Astrocyte (in vitro differentiated cells and primary cell): ENCODE data around the gene PCDHGA12. TPM values are rescaled to one million over a fixed set of nuclear protein-coding genes. Genes with fewer than 3 reads are reported as not detected.
"Not testable (repeated sequence)": the region's sequence is repeated elsewhere in the genome, so short reads cannot be mapped to it uniquely, and the experiment has no call there.

ENCODE experiments used
- DNase-seq: peaks from one replicate; pipeline ENCODE4 v3.0.0-alpha.2; 2010; ENCODE audit warnings: low read depth
- FAIRE-seq: peaks from 2 replicates; lab custom pipeline; 2011; peaks lifted over from hg19 to GRCh38; lab: Jason Lieb, UNC
- H2AFZ ChIP-seq: 2 replicates; pipeline ENCODE4 v1.6.0; 2012; ENCODE audit warnings: low read depth, low read length, inconsistent platforms
- H3K27ac ChIP-seq: 2 replicates; pipeline ENCODE4 v1.5.1; 2011; ENCODE audit warnings: low read depth, low read length, inconsistent platforms
- H3K27me3 ChIP-seq: 2 replicates; pipeline ENCODE4 v1.6.0; 2011; ENCODE audit warnings: low read length, inconsistent platforms; ENCODE audit not compliant: insufficient read depth
- H3K36me3 ChIP-seq: 2 replicates; pipeline ENCODE4 v1.5.1; 2011; ENCODE audit warnings: low read length, inconsistent platforms; ENCODE audit not compliant: insufficient read depth
- H3K4me1 ChIP-seq: 2 replicates; pipeline ENCODE4 v1.5.1; 2011; ENCODE audit warnings: low read length, inconsistent platforms; ENCODE audit not compliant: insufficient read depth
- H3K4me2 ChIP-seq: 2 replicates; pipeline ENCODE4 v1.6.0; 2012; ENCODE audit warnings: low read length, inconsistent platforms
- H3K4me3 ChIP-seq: 2 replicates; pipeline ENCODE4 v1.5.1; 2011; ENCODE audit warnings: low read depth, mild to moderate bottlenecking, low read length, inconsistent platforms; ENCODE audit not compliant: insufficient read depth
- H3K79me2 ChIP-seq: 2 replicates; pipeline ENCODE4 v1.6.0; 2012; ENCODE audit warnings: mild to moderate bottlenecking, low read length, inconsistent platforms; ENCODE audit not compliant: insufficient read depth
- H3K9ac ChIP-seq: 2 replicates; pipeline ENCODE4 v1.6.0; 2012; ENCODE audit warnings: mild to moderate bottlenecking, low read length, inconsistent platforms
- H3K9me3 ChIP-seq: 2 replicates; pipeline ENCODE4 v1.5.1; 2012; ENCODE audit warnings: low read depth, mild to moderate bottlenecking, low read length, inconsistent platforms; ENCODE audit not compliant: insufficient read depth
- H4K20me1 ChIP-seq: 2 replicates; pipeline ENCODE4 v1.6.0; 2012; ENCODE audit warnings: low read length, inconsistent platforms; ENCODE audit not compliant: insufficient read depth
- H3K27ac Mint-ChIP-seq: one replicate; pipeline ENCODE4 v1.8.0; 2021; ENCODE audit warnings: mild to moderate bottlenecking, mixed read lengths; ENCODE audit not compliant: unreplicated experiment
- H3K27me3 Mint-ChIP-seq: one replicate; pipeline ENCODE4 v1.8.0; 2021; ENCODE audit warnings: low read depth, mixed read lengths; ENCODE audit not compliant: unreplicated experiment
- H3K36me3 Mint-ChIP-seq: one replicate; pipeline ENCODE4 v1.8.0; 2021; ENCODE audit warnings: low read depth, mixed read lengths; ENCODE audit not compliant: unreplicated experiment
- H3K4me1 Mint-ChIP-seq: one replicate; pipeline ENCODE4 v1.8.0; 2021; ENCODE audit warnings: low read depth, mixed read lengths; ENCODE audit not compliant: unreplicated experiment
- H3K4me3 Mint-ChIP-seq: one replicate; pipeline ENCODE4 v1.8.0; 2021; ENCODE audit warnings: mild to moderate bottlenecking, moderate library complexity, mixed read lengths; ENCODE audit not compliant: unreplicated experiment
- H3K9me3 Mint-ChIP-seq: one replicate; pipeline ENCODE4 v1.8.0; 2021; ENCODE audit warnings: mild to moderate bottlenecking, mixed read lengths; ENCODE audit not compliant: unreplicated experiment
- CTCF ChIP-seq: IDR thresholded peaks from 2 replicates; pipeline ENCODE4 v1.5.1; 2011; ENCODE audit warnings: low read depth, mild to moderate bottlenecking, inconsistent platforms, low read length, moderate library complexity; ENCODE audit not compliant: insufficient read depth
- EZH2 ChIP-seq: IDR thresholded peaks from 2 replicates; pipeline ENCODE4 v1.6.1; 2012; ENCODE audit warnings: mild to moderate bottlenecking, low read length, inconsistent platforms; ENCODE audit not compliant: insufficient read depth
- total RNA-seq: library from RNA; stranded (reverse); gene quantifications from 2 replicates; pipeline ENCODE4 v1.2.1, GENCODE V29; 2021

Gene PCDHGA12
- total RNA-seq, 1 donor from 2014 or later: 1.6 TPM

- peak overlapping the region; percentile 49 for H3K4me3 ChIP-seq
- DNase-seq (peak; percentile 34), FAIRE-seq (no peak)
- no peak for TF ChIP-seq EZH2
- no peak for TF ChIP-seq CTCF
- no peaks in the 10 kb centered on the region for H3K4me1 ChIP-seq
- no peaks in the 10 kb centered on the region for H3K27me3 ChIP-seq
- H3K9me3 Mint-ChIP-seq: peaks cover 35% of the 10 kb centered on the region
- no peak overlapping the region for H3K27ac Mint-ChIP-seq
- H3K4me2 ChIP-seq: peak overlapping the region; percentile 70
- H3K4me3 Mint-ChIP-seq: no peak overlapping the region
- H3K4me1 Mint-ChIP-seq: no peaks in the 10 kb centered on the region
- no peaks in the 10 kb centered on the region for H4K20me1 ChIP-seq
- H3K36me3 ChIP-seq: no peaks in the 10 kb centered on the region
- peaks cover 54% of the 10 kb centered on the region for H3K36me3 Mint-ChIP-seq
- H3K79me2 ChIP-seq: peaks cover 8% of the 10 kb centered on the region
- peak overlapping the region; percentile 56 for H3K9ac ChIP-seq
- no peak overlapping the region for H3K27ac ChIP-seq
- H3K9me3 ChIP-seq: peaks cover 38% of the 10 kb centered on the region
- H2AFZ ChIP-seq: no peak overlapping the region
- H3K27me3 Mint-ChIP-seq: no peaks in the 10 kb centered on the region
Observed at GRCh38 chr5:141431286-141431685, 979 bp downstream of the PCDHGA12 start.

- not testable (repeated sequence) for FAIRE-seq, H3K27me3 Mint-ChIP-seq, H4K20me1 ChIP-seq, H3K36me3 ChIP-seq, H3K4me3 ChIP-seq, H3K4me3 Mint-ChIP-seq, H3K27me3 ChIP-seq, DNase-seq, H3K27ac ChIP-seq, H3K79me2 ChIP-seq, H3K4me1 Mint-ChIP-seq, H3K27ac Mint-ChIP-seq, H2AFZ ChIP-seq, H3K9ac ChIP-seq, H3K4me1 ChIP-seq
- H3K4me2 ChIP-seq: peak overlapping the region; percentile 6
- peaks cover 30% of the 10 kb centered on the region for H3K9me3 ChIP-seq
- peaks cover 44% of the 10 kb centered on the region for H3K36me3 Mint-ChIP-seq
- H3K9me3 Mint-ChIP-seq: peaks cover 27% of the 10 kb centered on the region
Observed at GRCh38 chr5:141432308-141432707, 2.0 kb downstream of the PCDHGA12 start.

- H3K9ac ChIP-seq, H2AFZ ChIP-seq, H3K36me3 ChIP-seq, H3K4me1 ChIP-seq, H3K4me2 ChIP-seq, H3K4me3 ChIP-seq, DNase-seq, FAIRE-seq, H3K27ac Mint-ChIP-seq, H3K27ac ChIP-seq, H4K20me1 ChIP-seq, H3K4me3 Mint-ChIP-seq, H3K27me3 ChIP-seq, H3K79me2 ChIP-seq, H3K4me1 Mint-ChIP-seq, H3K27me3 Mint-ChIP-seq: not testable (repeated sequence)
- H3K9me3 Mint-ChIP-seq: peaks cover 27% of the 10 kb centered on the region
- peaks cover 25% of the 10 kb centered on the region for H3K9me3 ChIP-seq
- peaks cover 41% of the 10 kb centered on the region for H3K36me3 Mint-ChIP-seq
Observed at GRCh38 chr5:141432726-141433125, 2.4 kb downstream of the PCDHGA12 start.

- Mint-ChIP-seq H3K4me1 (no peaks in the 10 kb centered on the region), H3K27ac (no peak overlapping the region), H3K9me3 (peaks cover 20% of the 10 kb centered on the region), H3K36me3 (peaks cover 33% of the 10 kb centered on the region), H3K27me3 (no peaks in the 10 kb centered on the region), H3K4me3 (no peak overlapping the region)
- H3K27ac ChIP-seq: no peak overlapping the region
- no peaks in the 10 kb centered on the region for H3K27me3 ChIP-seq
- peaks cover 20% of the 10 kb centered on the region for H3K9me3 ChIP-seq
- H2AFZ ChIP-seq: no peak overlapping the region
- H3K4me3 ChIP-seq: no peak overlapping the region
- DNase-seq (no peak), FAIRE-seq (no peak)
- H3K36me3 ChIP-seq: no peaks in the 10 kb centered on the region
- TF ChIP-seq EZH2: no peak
- TF ChIP-seq CTCF: no peak
- peaks cover 12% of the 10 kb centered on the region for H3K79me2 ChIP-seq
- no peaks in the 10 kb centered on the region for H3K4me1 ChIP-seq
- no peak overlapping the region for H3K4me2 ChIP-seq
- H3K9ac ChIP-seq: no peak overlapping the region
- no peaks in the 10 kb centered on the region for H4K20me1 ChIP-seq
Observed at GRCh38 chr5:141434006-141434405, 3.7 kb downstream of the PCDHGA12 start.
